ENCODE measurements around the gene CRYL1.

DNA sequence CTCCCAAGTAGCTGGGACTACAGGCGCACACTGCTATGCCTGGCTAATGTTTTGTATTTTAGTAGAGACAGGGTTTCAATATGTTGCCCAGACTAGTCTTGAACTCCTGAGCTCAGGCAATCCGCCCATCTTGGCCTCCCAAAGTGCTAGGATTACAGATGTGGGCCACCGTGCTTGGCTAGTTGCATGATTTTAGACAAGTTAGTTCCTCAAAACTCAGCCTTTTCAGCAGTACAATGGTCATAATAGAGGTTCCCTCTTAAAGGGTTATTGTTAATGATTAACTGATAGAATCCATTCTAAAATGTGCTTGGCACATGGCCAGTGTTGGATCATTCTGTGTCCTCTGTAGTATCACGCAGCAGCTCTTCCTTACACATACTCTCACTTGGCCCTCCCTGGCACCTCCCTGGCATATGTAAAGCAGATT is 21.8 kb upstream of the CRYL1 start:
- TF ChIP-seq JUNB (IDR thresholded peaks at IDR 0.05) (no peak), TP53 (CRISPR knock-in tag; IDR thresholded peaks at IDR 0.05) (no peak), RFX5 (IDR thresholded peaks at IDR 0.05) (no peak), RAD21 (conservative IDR thresholded peaks at IDR 0.05 in 1 of 2, IDR thresholded peaks at IDR 0.05 in 1 of 2) (no peak)
- TF ChIP-seq, protein P1, sequence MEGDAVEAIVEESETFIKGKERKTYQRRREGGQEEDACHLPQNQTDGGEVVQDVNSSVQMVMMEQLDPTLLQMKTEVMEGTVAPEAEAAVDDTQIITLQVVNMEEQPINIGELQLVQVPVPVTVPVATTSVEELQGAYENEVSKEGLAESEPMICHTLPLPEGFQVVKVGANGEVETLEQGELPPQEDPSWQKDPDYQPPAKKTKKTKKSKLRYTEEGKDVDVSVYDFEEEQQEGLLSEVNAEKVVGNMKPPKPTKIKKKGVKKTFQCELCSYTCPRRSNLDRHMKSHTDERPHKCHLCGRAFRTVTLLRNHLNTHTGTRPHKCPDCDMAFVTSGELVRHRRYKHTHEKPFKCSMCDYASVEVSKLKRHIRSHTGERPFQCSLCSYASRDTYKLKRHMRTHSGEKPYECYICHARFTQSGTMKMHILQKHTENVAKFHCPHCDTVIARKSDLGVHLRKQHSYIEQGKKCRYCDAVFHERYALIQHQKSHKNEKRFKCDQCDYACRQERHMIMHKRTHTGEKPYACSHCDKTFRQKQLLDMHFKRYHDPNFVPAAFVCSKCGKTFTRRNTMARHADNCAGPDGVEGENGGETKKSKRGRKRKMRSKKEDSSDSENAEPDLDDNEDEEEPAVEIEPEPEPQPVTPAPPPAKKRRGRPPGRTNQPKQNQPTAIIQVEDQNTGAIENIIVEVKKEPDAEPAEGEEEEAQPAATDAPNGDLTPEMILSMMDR (IDR thresholded peaks at IDR 0.05), result no peak
